Loucy (cell line): Measurements from ENCODE around the gene TMEM51.

Experiments
- H2AFZ ChIP-seq: fragments of 200-600 bp; sonication (generic); 2 replicates; pipeline ENCODE4 v1.6.0; 2016; ENCODE audit warnings: antibody characterized with exemption, mild to moderate bottlenecking, low read length, moderate library complexity
- H3F3A ChIP-seq: fragments of 200-600 bp; 2 replicates; pipeline ENCODE4 v1.6.0; 2016; ENCODE audit warnings: antibody characterized with exemption, low read depth, mild to moderate bottlenecking
- H3K27me3 ChIP-seq: fragments of 200-600 bp; sonication (generic); 2 replicates; pipeline ENCODE4 v1.6.1; 2014; ENCODE audit warnings: low read length, mild to moderate bottlenecking; ENCODE audit not compliant: insufficient read depth, poor library complexity, severe bottlenecking
- H3K36me3 ChIP-seq: fragments of 200-600 bp; sonication (generic); 2 replicates; pipeline ENCODE4 v1.6.1; 2016; ENCODE audit warnings: low read length; ENCODE audit not compliant: insufficient read depth
- H3K4me1 ChIP-seq: fragments of 200-600 bp; sonication (generic); 2 replicates; pipeline ENCODE4 v1.5.1; 2014; ENCODE audit warnings: low read length, mild to moderate bottlenecking; ENCODE audit not compliant: insufficient read depth, poor library complexity, severe bottlenecking
- H3K4me2 ChIP-seq: fragments of 200-600 bp; sonication (generic); 2 replicates; pipeline ENCODE4 v1.6.0; 2014; ENCODE audit warnings: antibody characterized with exemption, low read length, low read depth, mild to moderate bottlenecking; ENCODE audit not compliant: poor library complexity, severe bottlenecking
- H3K4me3 ChIP-seq: fragments of 200-600 bp; sonication (generic); 2 replicates; pipeline ENCODE4 v1.5.1; 2014; ENCODE audit warnings: low read length, mild to moderate bottlenecking, mixed read lengths; ENCODE audit not compliant: poor library complexity, severe bottlenecking
- H3K79me2 ChIP-seq: fragments of 200-600 bp; sonication (generic); 2 replicates; pipeline ENCODE4 v1.6.1; 2014; ENCODE audit warnings: low read length; ENCODE audit not compliant: insufficient read depth
- H3K9ac ChIP-seq: fragments of 200-600 bp; sonication (generic); 2 replicates; pipeline ENCODE4 v1.6.0; 2014; ENCODE audit warnings: mild to moderate bottlenecking, low read depth, low read length, moderate library complexity; ENCODE audit not compliant: poor library complexity, severe bottlenecking
- H3K9me2 ChIP-seq: fragments of 200-600 bp; sonication (generic); replicated peaks from 2 replicates; pipeline ENCODE4 v1.6.1; 2016; ENCODE audit warnings: low read depth, low read length, mixed read lengths
- H3K9me3 ChIP-seq: fragments of 200-600 bp; sonication (generic); 2 replicates; pipeline ENCODE4 v1.6.1; 2014; ENCODE audit warnings: mild to moderate bottlenecking, antibody characterized with exemption, low read length, low read depth; ENCODE audit not compliant: insufficient read depth
- H4K20me1 ChIP-seq: fragments of 200-600 bp; sonication (generic); 2 replicates; pipeline ENCODE4 v1.6.0; 2014; ENCODE audit warnings: antibody characterized with exemption, low read length, mild to moderate bottlenecking; ENCODE audit not compliant: insufficient read depth, poor library complexity, severe bottlenecking
- CTCF ChIP-seq: fragments of 200-600 bp; sonication (generic); conservative IDR thresholded peaks from 2 replicates; pipeline ENCODE4 v1.5.1; 2014; ENCODE audit warnings: mild to moderate bottlenecking, antibody characterized with exemption, low read length
- EZH2phosphoT487 ChIP-seq: fragments of 200-600 bp; IDR thresholded peaks from 2 replicates; pipeline ENCODE4 v1.6.1; 2018; ENCODE audit warnings: antibody characterized with exemption, mild to moderate bottlenecking, moderate library complexity, borderline replicate concordance

TMEM51 gene

GRCh38 chr1:15217654-15218053 is 64.1 kb downstream of the TMEM51 start:
- H3K79me2 ChIP-seq = no peaks in the 10 kb centered on the region
- no peaks in the 10 kb centered on the region for H3K9me3 ChIP-seq
- no peak overlapping the region for H2AFZ ChIP-seq
- no peaks in the 10 kb centered on the region for H3K4me1 ChIP-seq
- H4K20me1 ChIP-seq = no peaks in the 10 kb centered on the region
- no peak overlapping the region for H3K9ac ChIP-seq
- H3F3A ChIP-seq = no peaks in the 10 kb centered on the region
- H3K27me3 ChIP-seq = no peaks in the 10 kb centered on the region
- no peak overlapping the region for H3K4me2 ChIP-seq
- TF ChIP-seq CTCF (no peak), EZH2phosphoT487 (no peak)
- no peak overlapping the region for H3K4me3 ChIP-seq
- H3K9me2 ChIP-seq = no peaks in the 10 kb centered on the region
- no peaks in the 10 kb centered on the region for H3K36me3 ChIP-seq

GRCh38 chr1:15218287-15219279 is 65.0 kb downstream of the TMEM51 start:
- Histone ChIP-seq H4K20me1 (no peaks in the 10 kb centered on the region), H3K4me3 (no peak overlapping the region), H3F3A (no peaks in the 10 kb centered on the region), H3K79me2 (no peaks in the 10 kb centered on the region), H2AFZ (no peak overlapping the region), H3K9me2 (no peaks in the 10 kb centered on the region), H3K36me3 (no peaks in the 10 kb centered on the region), H3K4me1 (no peaks in the 10 kb centered on the region), H3K27me3 (no peaks in the 10 kb centered on the region), H3K9me3 (no peaks in the 10 kb centered on the region), H3K4me2 (no peak overlapping the region), H3K9ac (no peak overlapping the region)
- TF ChIP-seq EZH2phosphoT487 (no peak), CTCF (no peak)

GRCh38 chr1:15219280-15220023 is 65.9 kb downstream of the TMEM51 start:
- no peaks in the 10 kb centered on the region for H4K20me1 ChIP-seq
- H3K9me3 ChIP-seq = no peaks in the 10 kb centered on the region
- H3K36me3 ChIP-seq = no peaks in the 10 kb centered on the region
- no peak overlapping the region for H3K4me2 ChIP-seq
- no peaks in the 10 kb centered on the region for H3K79me2 ChIP-seq
- no peak overlapping the region for H2AFZ ChIP-seq
- TF ChIP-seq CTCF = no peak
- no peak for TF ChIP-seq EZH2phosphoT487
- no peaks in the 10 kb centered on the region for H3K9me2 ChIP-seq
- no peaks in the 10 kb centered on the region for H3K27me3 ChIP-seq
- no peaks in the 10 kb centered on the region for H3F3A ChIP-seq
- H3K4me1 ChIP-seq = no peaks in the 10 kb centered on the region
- no peak overlapping the region for H3K4me3 ChIP-seq
- H3K9ac ChIP-seq = no peak overlapping the region
